ENCODE results near the gene DNAI1.
"Not testable (repeated sequence)": the region's sequence is repeated elsewhere in the genome, so short reads cannot be mapped to it uniquely, and the experiment has no call there.

The DNAI1 gene

DNA sequence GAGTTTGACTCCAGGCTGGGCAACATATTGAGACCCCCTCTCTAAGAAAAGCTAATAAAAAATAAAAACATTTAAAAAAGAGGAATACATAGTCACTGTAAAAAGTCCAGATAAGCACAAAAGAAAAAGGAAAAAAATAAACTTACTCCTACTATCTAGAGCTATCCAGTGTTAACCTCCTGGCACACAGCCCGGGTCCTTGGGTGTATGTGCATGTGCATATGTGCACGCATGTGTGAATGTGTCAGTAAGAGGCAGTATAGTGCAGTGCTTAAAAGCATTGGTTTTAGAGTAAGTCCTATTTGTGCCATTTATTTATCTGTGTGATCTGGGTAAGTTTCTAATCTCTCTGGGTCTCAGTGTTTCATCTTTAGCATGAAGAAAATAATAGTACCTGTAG lies 26.9 kb upstream of the DNAI1 start:
- TF ChIP-seq GABPA (IDR thresholded peaks at IDR 0.05; ENCODE audit: low read depth) (no peak), SPI1 (IDR thresholded peaks at IDR 0.05; ENCODE audit: borderline replicate concordance, low read depth) (no peak), POLR2AphosphoS5 (IDR thresholded peaks at IDR 0.05; ENCODE audit: low read depth) (no peak)
- TF ChIP-seq, protein P1, sequence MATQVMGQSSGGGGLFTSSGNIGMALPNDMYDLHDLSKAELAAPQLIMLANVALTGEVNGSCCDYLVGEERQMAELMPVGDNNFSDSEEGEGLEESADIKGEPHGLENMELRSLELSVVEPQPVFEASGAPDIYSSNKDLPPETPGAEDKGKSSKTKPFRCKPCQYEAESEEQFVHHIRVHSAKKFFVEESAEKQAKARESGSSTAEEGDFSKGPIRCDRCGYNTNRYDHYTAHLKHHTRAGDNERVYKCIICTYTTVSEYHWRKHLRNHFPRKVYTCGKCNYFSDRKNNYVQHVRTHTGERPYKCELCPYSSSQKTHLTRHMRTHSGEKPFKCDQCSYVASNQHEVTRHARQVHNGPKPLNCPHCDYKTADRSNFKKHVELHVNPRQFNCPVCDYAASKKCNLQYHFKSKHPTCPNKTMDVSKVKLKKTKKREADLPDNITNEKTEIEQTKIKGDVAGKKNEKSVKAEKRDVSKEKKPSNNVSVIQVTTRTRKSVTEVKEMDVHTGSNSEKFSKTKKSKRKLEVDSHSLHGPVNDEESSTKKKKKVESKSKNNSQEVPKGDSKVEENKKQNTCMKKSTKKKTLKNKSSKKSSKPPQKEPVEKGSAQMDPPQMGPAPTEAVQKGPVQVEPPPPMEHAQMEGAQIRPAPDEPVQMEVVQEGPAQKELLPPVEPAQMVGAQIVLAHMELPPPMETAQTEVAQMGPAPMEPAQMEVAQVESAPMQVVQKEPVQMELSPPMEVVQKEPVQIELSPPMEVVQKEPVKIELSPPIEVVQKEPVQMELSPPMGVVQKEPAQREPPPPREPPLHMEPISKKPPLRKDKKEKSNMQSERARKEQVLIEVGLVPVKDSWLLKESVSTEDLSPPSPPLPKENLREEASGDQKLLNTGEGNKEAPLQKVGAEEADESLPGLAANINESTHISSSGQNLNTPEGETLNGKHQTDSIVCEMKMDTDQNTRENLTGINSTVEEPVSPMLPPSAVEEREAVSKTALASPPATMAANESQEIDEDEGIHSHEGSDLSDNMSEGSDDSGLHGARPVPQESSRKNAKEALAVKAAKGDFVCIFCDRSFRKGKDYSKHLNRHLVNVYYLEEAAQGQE (IDR thresholded peaks at IDR 0.05; ENCODE audit: insufficient replicate concordance, low read depth), result no peak
- TF ChIP-seq, protein P2, sequence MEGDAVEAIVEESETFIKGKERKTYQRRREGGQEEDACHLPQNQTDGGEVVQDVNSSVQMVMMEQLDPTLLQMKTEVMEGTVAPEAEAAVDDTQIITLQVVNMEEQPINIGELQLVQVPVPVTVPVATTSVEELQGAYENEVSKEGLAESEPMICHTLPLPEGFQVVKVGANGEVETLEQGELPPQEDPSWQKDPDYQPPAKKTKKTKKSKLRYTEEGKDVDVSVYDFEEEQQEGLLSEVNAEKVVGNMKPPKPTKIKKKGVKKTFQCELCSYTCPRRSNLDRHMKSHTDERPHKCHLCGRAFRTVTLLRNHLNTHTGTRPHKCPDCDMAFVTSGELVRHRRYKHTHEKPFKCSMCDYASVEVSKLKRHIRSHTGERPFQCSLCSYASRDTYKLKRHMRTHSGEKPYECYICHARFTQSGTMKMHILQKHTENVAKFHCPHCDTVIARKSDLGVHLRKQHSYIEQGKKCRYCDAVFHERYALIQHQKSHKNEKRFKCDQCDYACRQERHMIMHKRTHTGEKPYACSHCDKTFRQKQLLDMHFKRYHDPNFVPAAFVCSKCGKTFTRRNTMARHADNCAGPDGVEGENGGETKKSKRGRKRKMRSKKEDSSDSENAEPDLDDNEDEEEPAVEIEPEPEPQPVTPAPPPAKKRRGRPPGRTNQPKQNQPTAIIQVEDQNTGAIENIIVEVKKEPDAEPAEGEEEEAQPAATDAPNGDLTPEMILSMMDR (IDR thresholded peaks at IDR 0.05; ENCODE audit: insufficient read depth, low read length), result no peak
- Histone ChIP-seq H3K27me3 (ENCODE audit: insufficient read depth, poor library complexity, severe bottlenecking) (no peaks in the 10 kb centered on the region), H3K4me3 (replicated peaks; ENCODE audit: insufficient read depth, low read length) (no peak overlapping the region), H3K27ac (replicated peaks) (no peak overlapping the region)
- no peak for DNase-seq (ENCODE audit: low read depth in 1 of 2, low spot score in 1 of 2)

DNA sequence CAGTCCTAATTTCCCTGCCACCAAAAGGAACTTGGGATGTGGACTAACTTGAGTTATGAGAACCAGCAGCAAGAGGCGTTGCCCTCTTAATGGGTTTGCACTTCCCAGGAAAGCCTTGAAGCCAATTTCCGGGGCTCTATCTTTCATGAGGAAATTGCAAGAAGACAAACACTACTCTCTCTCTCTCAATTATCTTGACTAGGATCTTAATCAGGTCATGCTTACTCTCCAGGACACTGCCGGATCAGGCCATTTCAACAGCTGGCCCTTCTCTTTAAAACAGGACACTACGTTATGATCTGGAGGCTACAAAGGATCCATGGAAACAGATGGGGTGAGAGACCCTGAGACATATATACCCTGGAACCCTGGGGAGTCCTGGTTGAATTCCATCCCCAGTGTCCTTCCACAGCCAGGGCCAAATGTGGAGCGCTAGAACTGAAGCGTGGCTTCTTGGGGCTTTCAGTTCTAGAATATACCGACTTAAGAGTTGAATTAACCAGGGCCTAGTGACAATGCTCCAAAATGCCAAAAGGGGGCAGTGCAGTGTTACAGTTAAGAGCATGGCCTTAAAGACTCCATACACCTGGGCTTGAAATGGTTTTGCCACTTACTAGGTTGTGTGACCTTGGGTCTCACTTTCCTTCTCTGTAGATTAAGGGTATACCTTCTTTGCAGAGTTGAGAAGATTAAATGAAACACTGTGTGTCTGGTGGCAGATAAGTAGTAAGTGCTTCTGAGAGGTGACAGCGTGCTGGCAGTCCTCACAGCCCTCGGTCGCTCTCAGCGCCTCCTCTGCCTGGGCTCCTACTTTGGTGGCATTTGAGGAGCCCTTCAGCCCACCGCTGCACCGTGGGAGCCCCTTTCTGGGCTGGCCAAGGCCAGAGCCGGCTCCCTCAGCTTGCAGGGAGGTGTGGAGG lies 21.3 kb upstream of the DNAI1 start:
- Histone ChIP-seq H3K4me3 (replicated peaks; ENCODE audit: insufficient read depth, low read length) (no peak overlapping the region), H3K27ac (replicated peaks) (no peak overlapping the region), H3K27me3 (ENCODE audit: insufficient read depth, poor library complexity, severe bottlenecking) (no peaks in the 10 kb centered on the region)
- DNase-seq (ENCODE audit: low read depth in 1 of 2, low spot score in 1 of 2), result peak in 1 of 2 experiments; percentile 61
- TF ChIP-seq, protein P2 (IDR thresholded peaks at IDR 0.05; ENCODE audit: insufficient read depth, low read length), result peak; percentile 84
- TF ChIP-seq SPI1 (IDR thresholded peaks at IDR 0.05; ENCODE audit: borderline replicate concordance, low read depth), result no peak
- TF ChIP-seq, protein P1 (IDR thresholded peaks at IDR 0.05; ENCODE audit: insufficient replicate concordance, low read depth), result no peak
- TF ChIP-seq GABPA (IDR thresholded peaks at IDR 0.05; ENCODE audit: low read depth), result no peak
- no peak for TF ChIP-seq POLR2AphosphoS5 (IDR thresholded peaks at IDR 0.05; ENCODE audit: low read depth)

DNA sequence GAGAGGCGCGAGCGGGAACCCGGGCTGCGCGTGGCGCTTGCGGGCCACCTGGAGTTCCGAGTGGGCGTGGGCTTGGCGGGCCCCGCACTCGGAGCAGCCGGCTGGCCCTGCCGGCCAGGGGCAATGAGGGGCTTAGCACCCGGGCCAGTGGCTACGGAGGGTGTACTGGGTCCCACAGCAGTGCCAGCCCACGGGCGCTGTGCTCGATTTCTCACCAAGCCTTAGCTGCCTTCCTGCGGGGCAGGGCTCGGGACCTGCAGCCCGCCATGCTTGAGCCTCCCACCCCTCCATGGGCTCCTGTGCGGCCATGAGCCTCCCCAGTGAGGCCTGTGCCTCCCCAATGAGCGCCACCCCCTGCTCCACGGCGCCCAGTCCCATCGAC lies 20.7 kb upstream of the DNAI1 start:
- H3K27ac ChIP-seq (replicated peaks); H3K4me3 ChIP-seq (replicated peaks; ENCODE audit: insufficient read depth, low read length); H3K27me3 ChIP-seq (ENCODE audit: insufficient read depth, poor library complexity, severe bottlenecking); DNase-seq (ENCODE audit: low read depth in 1 of 2, low spot score in 1 of 2): not testable (repeated sequence)

DNA sequence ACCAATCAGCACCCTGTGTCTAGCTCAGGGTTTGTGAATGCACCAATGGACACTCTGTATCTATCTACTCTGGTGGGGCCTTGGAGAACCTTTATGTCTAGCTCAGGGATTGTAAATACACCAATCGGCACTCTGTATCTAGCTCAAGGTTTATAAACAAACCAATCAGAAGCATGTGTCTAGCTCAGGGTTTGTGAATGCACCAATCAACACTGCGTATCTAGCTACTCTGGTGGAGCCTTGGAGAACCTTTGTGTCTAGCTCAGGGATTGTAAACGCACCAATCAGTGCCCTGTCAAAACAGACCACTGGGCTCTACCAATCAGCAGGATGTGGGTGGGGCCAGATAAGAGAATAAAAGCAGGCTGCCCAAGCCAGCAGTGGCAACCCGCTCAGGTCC lies 20.1 kb upstream of the DNAI1 start:
- DNase-seq (ENCODE audit: low read depth in 1 of 2, low spot score in 1 of 2); H3K27ac ChIP-seq (replicated peaks); H3K27me3 ChIP-seq (ENCODE audit: insufficient read depth, poor library complexity, severe bottlenecking); H3K4me3 ChIP-seq (replicated peaks; ENCODE audit: insufficient read depth, low read length): not testable (repeated sequence)

DNA sequence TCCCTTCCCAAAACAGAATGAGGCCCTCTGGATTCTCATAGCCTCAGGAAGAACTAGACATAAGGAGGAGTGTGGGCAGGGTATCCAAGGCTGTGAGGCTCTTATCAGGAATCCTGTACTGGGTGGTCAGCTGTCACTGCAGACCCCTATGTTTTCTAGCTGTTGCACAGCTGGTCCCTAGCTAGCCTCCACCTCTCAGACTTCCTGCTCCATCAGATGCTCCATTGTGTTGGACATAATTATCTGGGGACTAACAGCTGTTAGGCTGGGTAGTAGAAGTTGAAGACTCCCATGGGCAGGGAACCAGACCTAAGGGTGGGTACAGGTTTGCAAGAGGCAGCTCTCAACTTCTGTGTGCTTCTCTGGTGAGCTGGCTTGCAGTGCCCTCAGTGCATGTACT lies 18.6 kb upstream of the DNAI1 start:
- Histone ChIP-seq H3K27ac (replicated peaks) (no peak overlapping the region), H3K27me3 (ENCODE audit: insufficient read depth, poor library complexity, severe bottlenecking) (no peaks in the 10 kb centered on the region), H3K4me3 (replicated peaks; ENCODE audit: insufficient read depth, low read length) (no peak overlapping the region)
- TF ChIP-seq, protein P2 (IDR thresholded peaks at IDR 0.05; ENCODE audit: insufficient read depth, low read length), result no peak
- TF ChIP-seq, protein P1 (IDR thresholded peaks at IDR 0.05; ENCODE audit: insufficient replicate concordance, low read depth), result no peak
- TF ChIP-seq SPI1 (IDR thresholded peaks at IDR 0.05; ENCODE audit: borderline replicate concordance, low read depth) (no peak), POLR2AphosphoS5 (IDR thresholded peaks at IDR 0.05; ENCODE audit: low read depth) (no peak), GABPA (IDR thresholded peaks at IDR 0.05; ENCODE audit: low read depth) (no peak)
- DNase-seq (ENCODE audit: low read depth in 1 of 2, low spot score in 1 of 2), result no peak
